Measurements from ENCODE around the gene ZMYM3.

- TF ChIP-seq ZFP30 (CRISPR knock-in tag; IDR thresholded peaks at IDR 0.05): no peak
- TF ChIP-seq ARNTL (CRISPR knock-in tag; IDR thresholded peaks at IDR 0.05; ENCODE audit: borderline replicate concordance, low read depth): no peak
- no peak for TF ChIP-seq ZFP3 (CRISPR knock-in tag; IDR thresholded peaks at IDR 0.05)
- TF ChIP-seq ZNF8 (CRISPR knock-in tag; IDR thresholded peaks at IDR 0.05): no peak
- no peak for TF ChIP-seq CSDC2 (CRISPR knock-in tag; IDR thresholded peaks at IDR 0.05)
- no peak for TF ChIP-seq GLIS3 (CRISPR knock-in tag; IDR thresholded peaks at IDR 0.05)
- TF ChIP-seq RARB (CRISPR knock-in tag; IDR thresholded peaks at IDR 0.05): no peak
- no peak for TF ChIP-seq ZC3H10 (CRISPR knock-in tag; IDR thresholded peaks at IDR 0.05)
- no peak for TF ChIP-seq CREB5 (CRISPR knock-in tag; IDR thresholded peaks at IDR 0.05; ENCODE audit: low read depth)
- TF ChIP-seq, protein P1, sequence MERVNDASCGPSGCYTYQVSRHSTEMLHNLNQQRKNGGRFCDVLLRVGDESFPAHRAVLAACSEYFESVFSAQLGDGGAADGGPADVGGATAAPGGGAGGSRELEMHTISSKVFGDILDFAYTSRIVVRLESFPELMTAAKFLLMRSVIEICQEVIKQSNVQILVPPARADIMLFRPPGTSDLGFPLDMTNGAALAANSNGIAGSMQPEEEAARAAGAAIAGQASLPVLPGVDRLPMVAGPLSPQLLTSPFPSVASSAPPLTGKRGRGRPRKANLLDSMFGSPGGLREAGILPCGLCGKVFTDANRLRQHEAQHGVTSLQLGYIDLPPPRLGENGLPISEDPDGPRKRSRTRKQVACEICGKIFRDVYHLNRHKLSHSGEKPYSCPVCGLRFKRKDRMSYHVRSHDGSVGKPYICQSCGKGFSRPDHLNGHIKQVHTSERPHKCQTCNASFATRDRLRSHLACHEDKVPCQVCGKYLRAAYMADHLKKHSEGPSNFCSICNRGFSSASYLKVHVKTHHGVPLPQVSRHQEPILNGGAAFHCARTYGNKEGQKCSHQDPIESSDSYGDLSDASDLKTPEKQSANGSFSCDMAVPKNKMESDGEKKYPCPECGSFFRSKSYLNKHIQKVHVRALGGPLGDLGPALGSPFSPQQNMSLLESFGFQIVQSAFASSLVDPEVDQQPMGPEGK (CRISPR knock-in tag; IDR thresholded peaks at IDR 0.05; ENCODE audit: borderline replicate concordance): no peak
- no peak for TF ChIP-seq PPARA (CRISPR knock-in tag; IDR thresholded peaks at IDR 0.05; ENCODE audit: borderline replicate concordance)
- no peak for TF ChIP-seq TOX (CRISPR knock-in tag; IDR thresholded peaks at IDR 0.05; ENCODE audit: borderline replicate concordance)
- TF ChIP-seq, protein P2, sequence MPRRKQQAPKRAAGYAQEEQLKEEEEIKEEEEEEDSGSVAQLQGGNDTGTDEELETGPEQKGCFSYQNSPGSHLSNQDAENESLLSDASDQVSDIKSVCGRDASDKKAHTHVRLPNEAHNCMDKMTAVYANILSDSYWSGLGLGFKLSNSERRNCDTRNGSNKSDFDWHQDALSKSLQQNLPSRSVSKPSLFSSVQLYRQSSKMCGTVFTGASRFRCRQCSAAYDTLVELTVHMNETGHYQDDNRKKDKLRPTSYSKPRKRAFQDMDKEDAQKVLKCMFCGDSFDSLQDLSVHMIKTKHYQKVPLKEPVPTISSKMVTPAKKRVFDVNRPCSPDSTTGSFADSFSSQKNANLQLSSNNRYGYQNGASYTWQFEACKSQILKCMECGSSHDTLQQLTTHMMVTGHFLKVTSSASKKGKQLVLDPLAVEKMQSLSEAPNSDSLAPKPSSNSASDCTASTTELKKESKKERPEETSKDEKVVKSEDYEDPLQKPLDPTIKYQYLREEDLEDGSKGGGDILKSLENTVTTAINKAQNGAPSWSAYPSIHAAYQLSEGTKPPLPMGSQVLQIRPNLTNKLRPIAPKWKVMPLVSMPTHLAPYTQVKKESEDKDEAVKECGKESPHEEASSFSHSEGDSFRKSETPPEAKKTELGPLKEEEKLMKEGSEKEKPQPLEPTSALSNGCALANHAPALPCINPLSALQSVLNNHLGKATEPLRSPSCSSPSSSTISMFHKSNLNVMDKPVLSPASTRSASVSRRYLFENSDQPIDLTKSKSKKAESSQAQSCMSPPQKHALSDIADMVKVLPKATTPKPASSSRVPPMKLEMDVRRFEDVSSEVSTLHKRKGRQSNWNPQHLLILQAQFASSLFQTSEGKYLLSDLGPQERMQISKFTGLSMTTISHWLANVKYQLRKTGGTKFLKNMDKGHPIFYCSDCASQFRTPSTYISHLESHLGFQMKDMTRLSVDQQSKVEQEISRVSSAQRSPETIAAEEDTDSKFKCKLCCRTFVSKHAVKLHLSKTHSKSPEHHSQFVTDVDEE (CRISPR knock-in tag; IDR thresholded peaks at IDR 0.05): no peak
Observed at GRCh38 chrX:71235482-71235881, 18.5 kb downstream of the ZMYM3 start.

All from SK-N-SH treated with all-trans-retinoic acid at 6 μM for 48 hours (cell line).